K562 (cell line): ENCODE data around the gene SMAD3. TPM values are rescaled to one million over a fixed set of nuclear protein-coding genes. Genes with fewer than 3 reads are reported as not detected.

Experiments
- CGGBP1 ChIP-seq: fragments of 250-450 bp; sonication (Bioruptor Pico); IDR thresholded peaks from 2 replicates; pipeline ENCODE4 v1.9.0; 2021; ENCODE audit warnings: mild to moderate bottlenecking
- CLOCK ChIP-seq: fragments of 250-450 bp; sonication (Bioruptor Pico); IDR thresholded peaks from 2 replicates; pipeline ENCODE4 v1.4.0; 2020; ENCODE audit warnings: mild to moderate bottlenecking, moderate library complexity, borderline replicate concordance
- CREB3L1 ChIP-seq: fragments of 450-650 bp; IDR thresholded peaks from 2 replicates; pipeline ENCODE4 v1.6.1; 2014; ENCODE audit warnings: low read depth, mild to moderate bottlenecking, moderate library complexity, borderline replicate concordance
- EP300 ChIP-seq: IDR thresholded peaks from 2 replicates; pipeline ENCODE4 v1.6.1; 2012; ENCODE audit warnings: low read length, improper control_type of control experiment
- GABPB1 ChIP-seq: sonication (generic); formaldehyde crosslinking; IDR thresholded peaks from 2 replicates; pipeline ENCODE4 v1.8.0; 2022; ENCODE audit warnings: mild to moderate bottlenecking, missing genetic modification reagents
- MAFF ChIP-seq: IDR thresholded peaks from 2 replicates; pipeline ENCODE4 v1.6.1; 2012; ENCODE audit warnings: low read length, improper control_type of control experiment
- MCM3 ChIP-seq: fragments of 450-650 bp; IDR thresholded peaks from 2 replicates; pipeline ENCODE4 v1.6.1; 2016
- NFE2 ChIP-seq: IDR thresholded peaks from 2 replicates; pipeline ENCODE4 v1.6.1; 2014; ENCODE audit warnings: antibody characterized with exemption, low read depth
- NFIC ChIP-seq: fragments of 450-650 bp; IDR thresholded peaks from 2 replicates; pipeline ENCODE4 v1.6.1; 2017; ENCODE audit warnings: mild to moderate bottlenecking, inconsistent platforms
- NFRKB ChIP-seq: fragments of 450-650 bp; IDR thresholded peaks from 2 replicates; pipeline ENCODE4 v1.6.1; 2016; ENCODE audit warnings: low read depth
- PKNOX1 ChIP-seq: fragments of 450-650 bp; IDR thresholded peaks from 2 replicates; pipeline ENCODE4 v1.6.1; 2016
- POLR2H ChIP-seq: IDR thresholded peaks from 2 replicates; pipeline ENCODE4 v1.6.1; 2016; ENCODE audit warnings: missing genetic modification characterization, low read depth, mild to moderate bottlenecking, control low read depth, missing compliant biosample characterization, moderate library complexity
- SPI1 ChIP-seq: IDR thresholded peaks from 2 replicates; pipeline ENCODE4 v1.6.1; 2011; ENCODE audit warnings: low read depth, low read length, control low read depth, borderline replicate concordance
- ZC3H4 ChIP-seq: sonication (generic); formaldehyde crosslinking; IDR thresholded peaks from 2 replicates; pipeline ENCODE4 v1.9.0; 2021; ENCODE audit warnings: missing genetic modification reagents, borderline replicate concordance
- polyA plus RNA-seq, 8 experiments: library from polyadenylated mRNA; depleted of rRNA in 4 of 8; stranded (reverse) in 5 of 8; unstranded in 3 of 8; fragments of >200 nt; fragmentation: Nextera tagmentation in 2 of 8; fragmentation: Illumina TruSeq in 1 of 8; extraction: Ambion mirVana in 2 of 8; extraction: Trizol in 1 of 8; gene quantifications; 2 replicates each; pipeline versions ENCODE4 v1.2.1 to v1.2.3, GENCODE V29; 2011 to 2014; ENCODE audit warnings: inconsistent platforms in 1 of 8, missing spikeins in 1 of 8
- total RNA-seq, 7 experiments: library from RNA; depleted of rRNA in 6 of 7; stranded (reverse); fragments of >200 nt in 6 of 7; fragmentation: Illumina TruSeq in 2 of 7; extraction: Trizol in 2 of 7; gene quantifications; 2 replicates each; pipeline versions ENCODE4 v1.2.1 to v1.2.3, GENCODE V29; 2011 to 2021; ENCODE audit warnings: low replicate concordance in 1 of 7
- TF ChIP-seq, protein P1 (sequence below), 2 experiments: fragments of 200-800 bp in 1 of 2; sonication (Bioruptor generic) in 1 of 2; sonication (generic) in 1 of 2; formaldehyde crosslinking in 1 of 2; IDR thresholded peaks in 1 of 2; conservative IDR thresholded peaks in 1 of 2; 2 replicates each; pipeline versions ENCODE4 v1.5.0 to v1.6.1; 2016 to 2020; ENCODE audit warnings: missing compliant biosample characterization in 1 of 2, missing genetic modification characterization in 1 of 2, missing genetic modification reagents in 1 of 2
- TF ChIP-seq, protein P2 (sequence below): sonication (generic); formaldehyde crosslinking; IDR thresholded peaks from 2 replicates; pipeline ENCODE4 v1.8.0; 2023; ENCODE audit warnings: mild to moderate bottlenecking, missing genetic modification reagents
- TF ChIP-seq, protein P3 (sequence below): sonication (generic); formaldehyde crosslinking; IDR thresholded peaks from 2 replicates; pipeline ENCODE4 v1.8.0; 2022; ENCODE audit warnings: mild to moderate bottlenecking, missing genetic modification reagents

Gene SMAD3
- total and polyA plus RNA-seq, 9 of the 15 experiments (the other 6 are each of a cell fraction or from before 2014, with no cell fraction given), result 4.3 to 39.2 (median 11.1) TPM

GRCh38 chr15:67107014-67107812 lies 41.8 kb downstream of the SMAD3 start (continued):
- peak; percentile 47; the same call in 1 of the 2 replicates for TF ChIP-seq PKNOX1
- no peak for TF ChIP-seq NFRKB
- no peak for TF ChIP-seq MCM3
- TF ChIP-seq POLR2H (tag), result no peak
- TF ChIP-seq MAFF, result peak; percentile 37; the same call in 1 of the 2 replicates
- TF ChIP-seq, protein P1, sequence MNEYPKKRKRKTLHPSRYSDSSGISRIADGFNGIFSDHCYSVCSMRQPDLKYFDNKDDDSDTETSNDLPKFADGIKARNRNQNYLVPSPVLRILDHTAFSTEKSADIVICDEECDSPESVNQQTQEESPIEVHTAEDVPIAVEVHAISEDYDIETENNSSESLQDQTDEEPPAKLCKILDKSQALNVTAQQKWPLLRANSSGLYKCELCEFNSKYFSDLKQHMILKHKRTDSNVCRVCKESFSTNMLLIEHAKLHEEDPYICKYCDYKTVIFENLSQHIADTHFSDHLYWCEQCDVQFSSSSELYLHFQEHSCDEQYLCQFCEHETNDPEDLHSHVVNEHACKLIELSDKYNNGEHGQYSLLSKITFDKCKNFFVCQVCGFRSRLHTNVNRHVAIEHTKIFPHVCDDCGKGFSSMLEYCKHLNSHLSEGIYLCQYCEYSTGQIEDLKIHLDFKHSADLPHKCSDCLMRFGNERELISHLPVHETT (CRISPR knock-in tag; conservative IDR thresholded peaks at IDR 0.05 in 1 of 2, IDR thresholded peaks at IDR 0.05 in 1 of 2), result peak in 1 of 2 experiments; percentile 16; a peak in 1 of 4 replicates
- TF ChIP-seq CREB3L1, result no peak
- peak; percentile 61 for TF ChIP-seq EP300
- TF ChIP-seq NFE2, result peak; percentile 50
- TF ChIP-seq ZC3H4, result no peak
- no peak for TF ChIP-seq NFIC
- no peak for TF ChIP-seq GABPB1 (CRISPR knock-in tag)
- TF ChIP-seq, protein P2, sequence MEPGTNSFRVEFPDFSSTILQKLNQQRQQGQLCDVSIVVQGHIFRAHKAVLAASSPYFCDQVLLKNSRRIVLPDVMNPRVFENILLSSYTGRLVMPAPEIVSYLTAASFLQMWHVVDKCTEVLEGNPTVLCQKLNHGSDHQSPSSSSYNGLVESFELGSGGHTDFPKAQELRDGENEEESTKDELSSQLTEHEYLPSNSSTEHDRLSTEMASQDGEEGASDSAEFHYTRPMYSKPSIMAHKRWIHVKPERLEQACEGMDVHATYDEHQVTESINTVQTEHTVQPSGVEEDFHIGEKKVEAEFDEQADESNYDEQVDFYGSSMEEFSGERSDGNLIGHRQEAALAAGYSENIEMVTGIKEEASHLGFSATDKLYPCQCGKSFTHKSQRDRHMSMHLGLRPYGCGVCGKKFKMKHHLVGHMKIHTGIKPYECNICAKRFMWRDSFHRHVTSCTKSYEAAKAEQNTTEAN (CRISPR knock-in tag), result no peak
- TF ChIP-seq, protein P3, sequence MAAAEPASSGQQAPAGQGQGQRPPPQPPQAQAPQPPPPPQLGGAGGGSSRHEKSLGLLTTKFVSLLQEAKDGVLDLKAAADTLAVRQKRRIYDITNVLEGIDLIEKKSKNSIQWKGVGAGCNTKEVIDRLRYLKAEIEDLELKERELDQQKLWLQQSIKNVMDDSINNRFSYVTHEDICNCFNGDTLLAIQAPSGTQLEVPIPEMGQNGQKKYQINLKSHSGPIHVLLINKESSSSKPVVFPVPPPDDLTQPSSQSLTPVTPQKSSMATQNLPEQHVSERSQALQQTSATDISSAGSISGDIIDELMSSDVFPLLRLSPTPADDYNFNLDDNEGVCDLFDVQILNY (CRISPR knock-in tag), result no peak
- TF ChIP-seq CLOCK (CRISPR knock-in tag), result no peak
- TF ChIP-seq CGGBP1, result no peak
- no peak for TF ChIP-seq SPI1
